ENCODE results near the gene ELL. TPM values are rescaled to one million over a fixed set of nuclear protein-coding genes. Genes with fewer than 3 reads are reported as not detected.

ELL gene
- total and polyA plus RNA-seq, 3 donors from 2014 or later, result 48.0 to 76.1 (median 75.8) TPM

DNA sequence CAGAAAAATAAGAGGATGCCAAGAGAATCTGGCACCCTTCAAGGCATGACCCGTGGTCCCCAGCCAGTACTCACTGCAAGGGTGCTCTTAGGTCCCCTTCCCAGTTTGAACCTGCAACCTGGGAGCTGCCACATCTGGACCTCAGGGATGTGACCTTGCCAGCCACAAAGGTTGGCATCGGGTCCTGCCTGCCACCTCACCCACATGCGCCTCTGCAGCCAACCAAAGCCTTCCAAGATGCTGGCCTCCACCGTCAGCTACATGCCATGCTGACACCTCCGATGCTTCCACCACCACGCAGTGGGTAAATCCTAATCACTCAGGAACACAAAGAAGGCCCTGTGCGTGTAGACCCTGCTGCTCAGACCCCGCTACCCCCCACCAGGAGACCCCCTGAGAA is 35.1 kb downstream of the ELL start:
- WGBS, 2 donors, result 94 to 96% methylated on average over 6 to 8 of the region's 8 CpGs
- Histone ChIP-seq H3K36me3 (ENCODE audit: low read depth, missing control alignments) (no peaks in the 10 kb centered on the region), H3K27ac (no peak overlapping the region), H3K4me3 (no peak overlapping the region), H3K27me3 (no peaks in the 10 kb centered on the region), H3K4me1 (peaks cover 66% of the 10 kb centered on the region), H3K9me3 (no peaks in the 10 kb centered on the region)
- intact Hi-C loops (cut with DNase I; ENCODE audit: low total_unique reads), result no loop called here
- no peak for DNase-seq
- TF ChIP-seq CTCF (IDR thresholded peaks at IDR 0.05) (no peak), POLR2A (IDR thresholded peaks at IDR 0.05) (no peak)

DNA sequence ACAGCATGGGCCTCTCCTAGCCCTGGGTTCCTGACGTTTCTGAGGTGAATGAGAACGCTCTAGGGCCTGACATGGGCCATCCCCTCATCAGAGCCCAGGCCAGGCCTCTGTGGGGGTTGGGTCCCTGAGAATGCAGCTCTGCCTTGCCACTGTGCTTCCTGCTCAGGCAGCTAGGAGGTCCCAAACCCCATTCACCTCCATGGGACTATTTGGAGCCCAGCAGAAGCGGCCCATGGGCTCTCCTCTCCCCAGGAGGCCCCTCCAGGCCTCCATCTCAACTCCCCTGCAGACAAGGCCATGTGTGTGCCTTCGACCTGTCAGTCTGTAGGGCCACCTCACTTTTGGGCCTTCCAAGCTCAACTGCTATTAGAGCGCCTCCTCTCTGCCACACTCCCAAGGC is 36.9 kb downstream of the ELL start:
- DNase-seq, result no peak
- Histone ChIP-seq H3K9me3 (no peaks in the 10 kb centered on the region), H3K4me1 (peaks cover 59% of the 10 kb centered on the region), H3K4me3 (no peak overlapping the region), H3K27me3 (no peaks in the 10 kb centered on the region), H3K36me3 (ENCODE audit: low read depth, missing control alignments) (no peaks in the 10 kb centered on the region), H3K27ac (no peak overlapping the region)
- intact Hi-C loops (cut with DNase I; ENCODE audit: low total_unique reads), result no loop called here
- TF ChIP-seq CTCF (IDR thresholded peaks at IDR 0.05) (no peak), POLR2A (IDR thresholded peaks at IDR 0.05) (no peak)
- WGBS, 2 donors, result 80 to 95% methylated on average over 5 of the region's 5 CpGs

GRCh38 chr19:18483119-18483890 is 38.6 kb downstream of the ELL start:
- TF ChIP-seq POLR2A (IDR thresholded peaks at IDR 0.05), result no peak
- no peak for TF ChIP-seq CTCF (IDR thresholded peaks at IDR 0.05)
- Histone ChIP-seq H3K36me3 (ENCODE audit: low read depth, missing control alignments) (no peaks in the 10 kb centered on the region), H3K27ac (no peak overlapping the region), H3K4me1 (peaks cover 57% of the 10 kb centered on the region), H3K9me3 (no peaks in the 10 kb centered on the region), H3K4me3 (no peak overlapping the region), H3K27me3 (no peaks in the 10 kb centered on the region)
- intact Hi-C loops (cut with DNase I; ENCODE audit: low total_unique reads), result no loop called here
- DNase-seq, result no peak
- 77 to 87% methylated on average over 12 of the region's 12 CpGs for WGBS, 2 donors

DNA sequence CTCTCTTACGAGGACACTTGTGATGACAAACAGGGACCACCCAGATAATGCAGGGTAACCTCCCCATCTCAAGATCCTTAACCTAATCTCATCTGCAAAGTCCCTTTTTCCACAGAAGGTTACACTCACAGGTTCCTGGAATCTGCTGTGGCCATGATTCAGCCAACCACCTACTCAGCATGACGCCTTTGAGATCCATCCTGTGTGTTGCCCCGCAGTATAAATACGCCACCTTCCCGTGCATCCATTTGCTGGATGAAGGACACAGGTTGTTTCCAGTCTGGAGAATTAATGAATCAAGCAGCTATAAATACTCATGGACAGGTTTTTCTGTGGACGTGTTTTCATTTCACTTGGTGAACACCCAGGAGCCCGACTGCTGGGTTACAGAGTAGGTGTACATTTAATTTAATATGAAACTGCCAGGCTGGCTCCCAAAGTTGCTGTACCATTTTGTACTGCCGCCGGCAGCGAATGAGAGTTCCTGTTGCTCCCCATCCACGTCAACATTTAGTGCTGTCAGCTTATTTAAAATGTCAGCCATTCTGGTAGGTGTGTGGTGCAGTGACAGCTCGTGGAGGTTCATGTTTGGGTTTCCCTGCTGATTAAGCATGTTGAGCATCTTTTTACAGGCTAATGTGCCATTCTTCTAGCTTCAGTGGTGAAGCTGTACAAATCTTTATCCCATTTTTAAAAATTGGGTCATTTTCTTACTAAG is 40.2 kb downstream of the ELL start:
- Histone ChIP-seq H3K36me3 (ENCODE audit: low read depth, missing control alignments) (no peaks in the 10 kb centered on the region), H3K27me3 (no peaks in the 10 kb centered on the region), H3K9me3 (no peaks in the 10 kb centered on the region), H3K4me1 (peaks cover 41% of the 10 kb centered on the region), H3K4me3 (no peak overlapping the region), H3K27ac (no peak overlapping the region)
- TF ChIP-seq CTCF (IDR thresholded peaks at IDR 0.05) (no peak), POLR2A (IDR thresholded peaks at IDR 0.05) (no peak)
- intact Hi-C loops (cut with DNase I; ENCODE audit: low total_unique reads), result no loop called here
- 92 to 96% methylated on average over 12 of the region's 12 CpGs for WGBS, 2 donors
- DNase-seq, result no peak

All from testis (tissue), 3 donors.